WTC11 (cell line): ENCODE data around the gene ANKRD37.

Source experiments
- CTCF ChIP-seq: fragments of 200-600 bp; IDR thresholded peaks from 2 replicates; pipeline ENCODE4 v1.8.0; 2022; ENCODE audit warnings: antibody characterized with exemption
- E2F4 ChIP-seq: sonication (generic); formaldehyde crosslinking; IDR thresholded peaks from 2 replicates; pipeline ENCODE4 v1.8.1; 2022; ENCODE audit warnings: low read depth, mild to moderate bottlenecking, moderate library complexity, missing genetic modification reagents, borderline replicate concordance
- IRF2 ChIP-seq: sonication (generic); formaldehyde crosslinking; IDR thresholded peaks from 2 replicates; pipeline ENCODE4 v1.8.0; 2022; ENCODE audit warnings: low read depth, missing genetic modification reagents, borderline replicate concordance
- MAX ChIP-seq: sonication (generic); formaldehyde crosslinking; IDR thresholded peaks from 2 replicates; pipeline ENCODE4 v1.8.0; 2022; ENCODE audit warnings: mild to moderate bottlenecking, missing genetic modification reagents
- MLX ChIP-seq: sonication (generic); formaldehyde crosslinking; IDR thresholded peaks from 2 replicates; pipeline ENCODE4 v1.8.1; 2023; ENCODE audit warnings: mild to moderate bottlenecking, missing genetic modification reagents, moderate library complexity
- NFE2L1 ChIP-seq: sonication (generic); formaldehyde crosslinking; IDR thresholded peaks from 2 replicates; pipeline ENCODE4 v1.8.1; 2023; ENCODE audit warnings: missing genetic modification reagents
- ZNF121 ChIP-seq: sonication (generic); formaldehyde crosslinking; IDR thresholded peaks from 2 replicates; pipeline ENCODE4 v1.8.0; 2023; ENCODE audit warnings: missing genetic modification reagents

GRCh38 chr4:185381288-185382196 is 15.1 kb upstream of the ANKRD37 start:
- TF ChIP-seq CTCF (no peak), E2F4 (CRISPR knock-in tag) (no peak), MLX (CRISPR knock-in tag) (no peak), ZNF121 (CRISPR knock-in tag) (no peak), IRF2 (no peak), NFE2L1 (CRISPR knock-in tag) (no peak), MAX (no peak)
